GM19468 (cell line): ENCODE measurements around the gene WWC1.
"Not testable (repeated sequence)": the region's sequence is repeated elsewhere in the genome, so short reads cannot be mapped to it uniquely, and the experiment has no call there.

Experiments
- ATAC-seq: cut with Tn5 transposase; IDR thresholded peaks from one replicate; pipeline ENCODE4 v1.9.1; 2021; ENCODE audit warnings: mild to moderate bottlenecking, moderate library complexity, moderate number of reproducible peaks; ENCODE audit not compliant: unreplicated experiment; ENCODE audit errors: extremely low read depth

The WWC1 gene

DNA sequence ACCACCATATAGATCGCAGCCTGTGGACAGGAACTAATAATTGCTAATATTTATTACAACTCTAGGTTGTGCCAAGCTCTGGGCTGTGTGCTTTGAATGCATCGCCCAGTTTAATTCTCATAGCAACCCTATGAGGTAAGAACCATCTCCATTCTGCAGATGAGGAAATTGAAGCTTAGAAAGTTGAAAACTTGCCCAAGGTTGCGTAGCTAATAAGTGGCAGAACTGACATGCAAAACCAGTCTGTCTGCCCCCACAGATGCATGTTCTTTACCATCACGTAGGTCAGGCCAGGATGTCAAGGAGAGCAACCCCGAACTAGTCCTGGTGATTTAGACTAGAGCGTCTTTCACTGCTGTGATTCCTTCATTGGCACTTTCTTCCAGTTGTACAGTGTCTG, 15.6 kb downstream of the WWC1 start:
- ATAC-seq, result no peak

DNA sequence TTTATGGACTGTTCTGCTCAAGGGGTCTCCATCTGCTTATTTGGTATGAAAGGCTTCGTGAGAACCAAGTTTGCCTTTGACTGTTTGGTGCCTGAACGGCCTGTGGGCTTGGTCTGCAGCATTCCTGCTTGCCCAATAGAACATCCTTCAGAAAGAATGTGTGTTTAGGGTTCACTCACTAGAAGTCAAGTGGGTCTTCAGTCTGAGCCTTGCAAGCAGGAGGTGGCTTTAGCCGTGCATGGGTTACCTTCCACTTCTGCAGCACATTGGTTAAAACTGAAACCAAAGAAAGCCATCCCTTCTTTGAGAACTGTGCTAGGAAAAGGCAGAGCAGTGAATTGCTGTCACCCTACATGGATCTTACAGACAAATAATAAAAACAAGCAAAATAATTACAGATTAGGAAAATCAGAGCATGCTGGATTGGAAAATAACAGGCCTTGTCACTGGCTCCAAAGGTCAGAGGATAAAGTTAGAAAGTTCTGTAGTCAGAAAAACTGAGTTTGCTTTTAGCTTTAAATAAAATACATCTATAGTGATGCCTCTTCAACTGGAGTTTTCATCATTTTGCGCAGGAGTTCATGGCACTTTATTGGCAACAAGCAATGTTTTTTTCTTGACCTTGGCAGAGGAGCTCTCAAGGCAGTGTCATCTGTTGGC, 16.6 kb downstream of the WWC1 start:
- no peak for ATAC-seq

DNA sequence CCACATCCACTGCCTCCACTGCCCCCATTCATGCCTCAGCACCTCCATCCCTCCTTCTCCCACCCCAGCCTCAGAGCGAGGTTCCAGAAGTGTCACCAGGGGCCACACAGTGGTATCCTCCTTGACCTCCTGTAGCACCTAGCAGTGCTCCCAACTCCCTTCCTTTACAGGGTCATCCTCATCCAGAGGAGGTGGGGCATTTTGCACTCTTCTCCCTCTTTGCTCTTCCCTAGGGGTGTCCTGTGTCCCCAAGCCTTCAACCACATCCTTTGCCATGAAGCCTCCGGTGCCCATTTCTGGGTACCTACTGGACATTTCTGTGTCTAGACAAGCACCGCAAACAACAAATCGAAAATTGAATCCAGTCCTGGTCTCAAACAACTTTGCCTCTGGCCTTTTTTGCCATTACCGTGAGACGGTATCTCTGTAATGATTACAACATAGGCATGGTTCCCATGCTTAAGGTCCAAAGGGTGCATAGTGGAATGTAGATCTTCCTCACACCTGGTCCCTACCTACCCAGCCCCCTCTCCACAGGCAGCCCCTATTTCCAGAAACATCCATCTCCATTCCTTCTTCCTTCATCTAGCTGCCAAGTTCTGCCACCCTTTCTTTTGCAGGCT, 17.6 kb downstream of the WWC1 start:
- ATAC-seq, result no peak

DNA sequence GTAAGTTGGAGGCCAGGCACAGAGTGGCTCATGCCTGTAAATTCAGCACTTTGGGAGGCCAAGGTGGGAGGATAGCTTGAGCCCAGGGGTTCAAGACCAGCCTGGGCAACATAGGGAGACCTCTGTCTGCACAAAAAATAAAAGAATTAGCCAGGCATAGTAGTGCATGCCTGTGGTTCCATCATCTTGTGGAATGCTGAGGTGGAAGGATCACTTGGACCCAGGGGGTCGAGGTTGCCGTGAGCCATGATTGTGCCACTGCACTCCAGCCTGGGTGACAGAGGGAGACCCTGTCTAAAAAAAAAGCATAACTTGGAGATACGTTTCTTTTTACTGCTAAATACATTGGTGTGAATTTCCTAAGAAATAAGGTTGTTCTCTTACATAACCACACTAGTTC, 19.1 kb downstream of the WWC1 start:
- ATAC-seq, result not testable (repeated sequence)

DNA sequence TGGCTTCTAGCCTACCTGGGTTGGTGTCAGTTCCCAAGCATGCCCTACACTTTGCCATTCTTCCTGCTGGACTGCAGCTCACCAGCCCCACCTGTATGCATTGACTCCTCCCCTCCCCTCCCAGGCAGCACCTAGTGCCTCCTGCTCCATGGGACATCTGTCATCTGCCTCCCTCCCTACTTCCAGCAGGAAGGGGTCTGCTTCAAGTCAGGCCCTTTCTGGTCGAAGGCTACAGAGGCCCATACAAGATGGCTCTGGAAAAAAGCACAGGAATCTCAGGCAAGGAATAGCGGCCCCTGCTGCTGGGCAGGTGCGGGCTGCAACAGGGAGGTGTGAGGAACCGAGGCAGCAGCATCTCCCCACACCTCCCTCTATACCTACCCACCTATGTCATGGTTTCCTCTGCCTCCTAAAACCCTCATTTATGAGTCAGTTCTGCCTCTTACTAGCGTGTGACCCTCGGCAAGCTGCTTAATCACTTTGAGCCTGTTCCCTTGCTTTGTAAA, 19.7 kb downstream of the WWC1 start:
- no peak for ATAC-seq

DNA sequence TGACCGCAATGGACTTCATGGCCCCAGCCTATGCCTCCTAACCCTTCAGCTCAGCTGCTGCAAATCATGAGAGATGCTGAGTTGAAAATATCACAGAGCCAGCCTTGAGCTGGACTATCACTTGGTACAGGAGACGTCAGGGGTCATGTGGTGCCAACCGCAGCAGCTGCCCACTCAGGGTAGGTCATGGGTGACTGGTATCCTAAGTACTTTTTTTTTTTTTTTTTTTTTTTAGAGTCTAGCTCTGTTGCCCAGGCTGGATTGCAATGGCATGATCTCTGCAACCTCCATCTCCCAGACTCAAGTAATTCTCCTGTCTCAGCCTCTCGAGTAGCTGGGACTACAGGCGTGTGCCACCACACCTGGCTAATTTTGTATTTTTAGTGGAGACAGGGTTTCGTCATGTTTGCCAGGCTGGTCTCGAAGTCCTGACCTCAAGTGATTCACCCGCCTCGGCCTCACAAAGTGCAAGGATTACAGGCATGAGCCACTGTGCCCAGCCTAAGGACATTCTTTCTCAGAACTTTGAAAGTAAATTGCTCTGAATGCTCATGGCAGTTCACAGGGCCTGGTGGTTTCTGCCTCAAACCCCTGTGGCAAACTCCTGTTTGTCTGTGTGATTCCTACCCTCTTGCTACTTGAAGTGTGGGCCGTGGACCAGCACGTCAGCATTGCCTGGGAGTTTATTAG, 21.3 kb downstream of the WWC1 start:
- ATAC-seq, result no peak

DNA sequence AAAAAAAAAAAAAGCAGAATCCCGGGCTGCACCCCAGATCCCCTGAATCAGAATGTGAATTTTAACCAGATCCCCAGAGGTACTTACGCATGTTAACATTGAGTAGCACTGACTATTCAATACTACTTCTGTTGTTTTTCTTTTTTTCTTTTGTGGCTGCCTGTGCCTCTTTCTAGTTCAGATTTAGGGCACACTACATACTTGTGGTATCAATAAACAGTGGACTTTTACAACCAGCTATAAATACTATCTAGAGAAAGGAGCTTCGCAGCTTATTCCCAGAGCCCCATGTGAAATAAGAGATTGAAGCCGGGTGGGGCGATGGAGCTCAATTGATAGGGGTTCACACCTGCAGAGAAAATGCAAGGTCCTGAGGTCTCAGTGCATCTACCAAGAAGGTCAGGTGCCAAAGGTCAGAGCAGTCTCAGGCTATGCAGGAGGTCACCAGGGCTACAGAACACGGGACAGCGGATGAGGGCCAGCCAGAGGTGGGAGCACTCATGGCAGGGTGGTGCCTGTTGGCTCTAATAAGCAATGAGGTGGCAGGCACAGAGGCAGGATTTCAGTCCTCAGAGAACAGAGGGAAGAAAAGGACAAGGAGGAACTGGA, 22.3 kb downstream of the WWC1 start:
- ATAC-seq, result no peak

DNA sequence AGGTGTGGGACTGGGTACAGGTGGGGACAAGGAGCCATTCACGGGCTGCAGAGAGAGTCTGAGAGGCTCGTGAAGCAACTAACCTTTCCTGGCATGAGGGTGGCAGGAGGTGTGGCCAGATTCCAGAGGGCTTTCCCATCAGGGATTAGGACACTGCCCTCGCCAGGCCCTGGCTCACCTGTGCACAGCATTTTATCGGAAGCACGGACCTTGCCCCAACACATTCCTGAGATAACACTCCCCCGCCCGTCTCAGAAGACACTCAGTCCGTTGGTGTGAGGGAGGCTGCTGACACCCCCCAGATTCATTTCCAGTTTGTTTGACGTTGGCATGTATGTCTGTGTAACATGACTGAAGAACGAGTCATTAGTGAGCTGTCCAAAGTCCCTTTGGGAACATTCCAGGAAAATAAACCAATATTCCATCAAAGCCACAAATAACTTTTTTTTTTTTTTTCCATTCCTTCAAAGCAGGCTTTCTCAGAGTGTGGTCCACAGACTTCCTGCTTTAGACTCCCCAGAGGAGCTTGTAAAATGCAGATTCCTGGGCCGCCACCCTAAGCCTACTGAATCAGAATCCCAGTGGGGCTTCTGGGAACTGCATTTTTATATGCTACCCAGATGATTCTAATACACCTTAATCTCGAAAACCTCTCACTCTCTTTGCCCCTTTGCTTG, 23.4 kb downstream of the WWC1 start:
- ATAC-seq, result no peak

DNA sequence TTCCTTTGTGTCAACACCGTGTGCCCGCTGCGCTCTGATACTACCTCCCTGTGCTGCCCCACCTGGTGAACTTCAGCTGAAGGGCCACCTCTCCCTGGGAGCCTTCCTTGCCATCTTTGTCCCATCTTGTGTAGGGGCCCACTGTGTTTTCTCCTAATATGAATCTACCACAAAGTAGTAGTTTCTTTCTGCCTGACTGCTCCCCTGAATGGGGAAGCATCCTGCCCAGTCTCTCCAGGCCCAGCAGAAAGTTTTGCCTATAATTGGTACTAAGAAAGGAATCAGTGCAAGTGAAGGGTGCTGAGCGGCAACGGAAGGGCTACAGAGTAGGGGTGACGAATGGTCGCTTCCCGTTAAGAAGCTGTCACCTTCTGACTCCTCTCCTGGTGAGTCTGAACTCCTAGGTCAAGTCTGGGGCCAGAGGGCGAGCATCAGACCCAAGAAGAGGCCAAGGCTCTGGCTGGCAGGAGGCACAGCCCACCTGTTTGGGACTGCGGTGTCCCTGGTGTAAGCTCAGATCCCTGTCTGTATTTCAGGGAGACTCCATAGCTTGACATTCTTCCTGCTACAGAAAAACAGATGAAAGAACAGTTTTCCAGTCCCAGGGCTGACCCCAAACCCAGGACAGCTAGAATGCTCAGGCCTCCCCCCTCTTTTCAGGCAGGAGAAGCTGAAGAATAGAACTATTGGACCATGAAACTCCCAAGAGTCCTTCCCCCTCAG, 24.1 kb downstream of the WWC1 start:
- no peak for ATAC-seq

DNA sequence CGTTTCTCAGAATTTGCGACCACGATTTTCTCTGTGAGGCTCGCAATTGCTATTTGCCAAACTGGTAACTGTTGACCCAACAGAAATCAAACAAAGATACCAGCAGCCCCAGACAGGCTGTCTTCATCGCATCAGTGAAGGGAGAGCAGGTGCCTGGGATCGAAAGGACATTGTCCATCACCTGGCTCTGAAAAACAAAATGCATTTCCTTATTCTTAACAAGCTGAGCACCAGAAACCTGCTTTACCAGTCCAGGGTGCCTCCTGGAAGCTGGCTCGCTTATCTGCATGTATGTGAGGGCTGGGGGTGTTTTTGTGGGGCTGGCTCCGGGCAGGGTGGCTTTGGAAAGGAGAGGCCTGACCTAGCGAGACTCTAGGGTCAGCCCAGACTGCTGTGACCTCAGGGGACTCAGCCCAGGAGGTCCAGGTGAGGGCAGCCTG, 24.7 kb downstream of the WWC1 start:
- no peak for ATAC-seq

DNA sequence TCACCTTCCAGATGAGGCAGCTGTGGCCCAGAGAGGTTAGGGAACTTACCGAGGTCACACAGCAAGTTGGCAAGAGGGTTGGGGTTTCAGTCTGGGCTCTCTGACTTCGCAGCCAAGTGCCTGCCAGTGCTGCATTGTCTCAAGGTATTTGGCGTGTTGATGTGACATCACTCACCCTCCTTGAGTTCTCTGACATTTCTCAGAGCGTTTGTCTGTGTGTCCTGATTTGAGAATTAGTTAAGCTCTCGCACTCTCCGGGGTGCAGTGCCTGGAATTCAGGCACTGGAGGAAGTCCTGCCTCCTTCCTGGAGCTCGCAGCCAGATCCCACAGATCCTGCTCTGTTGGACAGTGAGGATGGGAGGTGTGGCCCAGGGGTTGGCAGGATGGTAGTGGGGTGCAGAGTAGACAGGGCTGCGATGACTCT, 25.7 kb downstream of the WWC1 start:
- ATAC-seq, result no peak

DNA sequence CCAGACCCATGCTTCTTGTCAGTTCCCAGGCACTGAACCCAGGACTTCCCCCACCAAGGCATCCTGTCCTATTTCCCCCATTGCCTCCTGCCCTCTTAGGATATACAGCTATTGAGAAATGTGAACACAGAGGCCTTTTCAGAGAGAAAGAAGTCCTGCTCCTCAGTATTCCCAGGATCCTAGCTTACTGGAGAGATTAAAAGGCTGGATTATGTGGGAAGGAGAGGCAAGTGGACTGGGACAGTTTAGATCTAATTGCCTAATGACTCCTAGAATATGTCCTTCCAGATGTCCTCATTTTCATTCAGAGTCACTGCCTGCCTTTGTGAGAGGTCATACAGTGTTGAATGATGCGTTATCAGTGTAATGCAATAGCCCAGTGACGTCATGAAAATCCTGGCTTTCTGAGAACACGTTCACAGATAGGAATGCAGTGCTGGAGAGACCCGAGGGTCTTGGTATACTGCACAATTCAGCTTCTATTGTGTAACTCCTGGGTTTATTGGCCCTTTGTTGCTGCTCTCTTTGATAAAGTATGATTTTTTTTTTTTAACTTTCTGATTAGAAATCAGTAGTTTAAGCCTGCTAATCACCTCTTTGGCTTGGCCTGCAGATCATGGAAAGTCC, 26.2 kb downstream of the WWC1 start:
- ATAC-seq, result no peak

DNA sequence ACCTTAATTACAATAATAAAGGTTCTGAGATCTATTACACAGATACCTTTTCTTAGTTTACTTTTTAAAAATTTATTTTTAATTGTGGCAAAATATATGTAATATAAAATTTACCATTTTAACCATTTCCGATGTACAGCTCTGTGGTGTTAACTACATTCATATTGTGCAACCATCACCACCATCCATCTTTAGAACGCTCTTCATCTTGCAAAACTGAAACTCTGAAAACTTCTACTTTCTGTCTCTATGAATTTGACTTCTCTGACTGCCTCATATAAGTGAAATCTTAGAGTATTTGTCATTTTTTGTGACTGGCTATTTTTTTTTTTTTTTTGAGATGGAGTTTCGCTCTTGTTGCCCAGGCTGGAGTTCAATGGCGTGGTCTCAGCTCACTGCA, 26.8 kb downstream of the WWC1 start:
- ATAC-seq, result no peak

DNA sequence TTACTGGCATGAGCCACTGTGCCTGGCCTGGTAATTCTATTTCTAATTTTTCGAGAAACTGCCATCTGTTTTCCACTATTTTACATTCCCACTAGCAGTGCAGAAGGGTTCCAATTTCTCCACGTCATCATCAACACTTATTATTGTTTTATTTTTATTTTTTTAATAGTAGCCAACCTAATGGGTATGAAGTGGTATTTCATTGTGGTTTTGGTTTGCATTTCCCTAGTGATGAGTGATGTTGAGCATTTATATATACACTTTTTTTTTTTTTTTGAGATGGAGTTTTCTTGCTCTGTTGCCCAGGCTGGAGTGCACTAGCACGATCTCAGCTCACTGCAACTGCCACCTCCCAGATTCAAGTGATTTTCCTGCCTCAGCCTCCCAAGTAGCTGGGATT, 28.3 kb downstream of the WWC1 start:
- ATAC-seq, result no peak

DNA sequence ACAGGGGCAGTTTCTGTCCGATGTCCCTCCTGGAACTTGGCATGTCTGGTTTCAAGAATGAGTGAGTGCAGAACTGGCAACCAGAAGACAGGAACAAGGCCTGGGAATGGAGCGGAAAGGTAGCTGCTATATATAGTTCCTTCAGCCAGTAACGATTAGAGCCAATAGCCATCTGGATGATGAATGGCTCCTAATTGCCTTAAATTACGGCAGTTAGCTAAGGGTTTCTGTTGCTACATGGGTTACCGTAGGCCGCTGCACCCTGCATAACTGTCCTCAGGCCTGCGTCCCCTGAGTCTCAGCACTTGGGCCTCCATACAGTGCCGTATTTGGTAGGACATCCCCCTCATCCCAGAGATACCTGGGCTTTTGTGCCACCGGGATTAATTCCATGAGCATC, 29.4 kb downstream of the WWC1 start:
- ATAC-seq, result no peak

DNA sequence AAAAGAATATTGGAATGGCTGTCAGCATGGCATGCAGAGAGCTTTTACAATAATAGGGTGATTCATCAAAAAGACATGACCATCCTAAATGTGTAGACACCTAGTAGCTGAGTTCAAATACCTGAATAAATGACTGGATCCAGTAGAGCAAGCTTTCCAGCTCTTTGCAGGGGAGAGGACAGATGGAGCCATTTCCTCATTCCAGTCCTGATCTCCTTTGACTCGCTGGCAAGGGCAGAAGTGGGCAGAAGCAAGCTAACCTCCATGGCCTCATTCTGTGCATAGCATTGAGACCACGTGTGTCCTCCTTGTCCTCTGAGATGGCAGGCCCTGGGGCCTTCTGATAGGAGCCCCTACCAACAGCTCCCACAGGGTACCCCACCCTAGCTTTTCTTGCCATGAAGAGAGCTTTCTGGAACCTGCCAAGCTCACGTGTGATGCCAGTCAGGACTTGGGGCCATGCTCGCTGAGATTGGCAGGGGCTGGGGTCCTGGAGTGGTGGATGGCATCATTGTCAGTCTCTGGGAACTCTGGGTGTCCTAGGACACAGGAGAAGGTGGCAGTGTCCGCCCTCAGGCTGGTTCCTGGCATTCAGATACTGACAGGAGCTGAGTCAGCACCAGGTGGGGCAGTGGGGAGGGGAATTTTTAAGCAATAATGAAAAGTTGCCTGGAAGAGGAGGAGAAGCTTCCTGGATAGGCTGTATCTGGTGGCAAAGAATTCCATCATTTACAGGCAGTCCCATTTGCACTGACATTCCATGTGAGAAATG, 33.6 kb downstream of the WWC1 start:
- no peak for ATAC-seq

DNA sequence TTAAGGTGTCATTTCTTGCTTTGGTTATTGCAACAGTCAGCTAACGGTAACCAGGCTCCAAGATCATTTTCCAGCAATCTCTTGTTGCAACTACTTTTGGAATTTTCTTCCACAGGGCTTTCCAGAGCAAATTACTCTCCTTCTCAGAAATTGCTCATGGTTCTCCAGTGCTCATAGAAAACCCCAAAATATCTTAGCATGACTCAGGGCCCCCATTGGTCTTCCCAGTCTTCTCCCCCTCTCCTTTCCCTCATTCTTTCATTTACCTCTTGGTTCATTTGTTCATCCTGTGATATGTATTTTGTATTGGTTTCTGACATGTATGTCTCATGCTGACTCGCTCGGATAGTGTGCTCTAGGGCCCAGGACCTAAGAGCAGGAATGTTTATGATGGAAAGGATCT, 35.6 kb downstream of the WWC1 start:
- no peak for ATAC-seq

DNA sequence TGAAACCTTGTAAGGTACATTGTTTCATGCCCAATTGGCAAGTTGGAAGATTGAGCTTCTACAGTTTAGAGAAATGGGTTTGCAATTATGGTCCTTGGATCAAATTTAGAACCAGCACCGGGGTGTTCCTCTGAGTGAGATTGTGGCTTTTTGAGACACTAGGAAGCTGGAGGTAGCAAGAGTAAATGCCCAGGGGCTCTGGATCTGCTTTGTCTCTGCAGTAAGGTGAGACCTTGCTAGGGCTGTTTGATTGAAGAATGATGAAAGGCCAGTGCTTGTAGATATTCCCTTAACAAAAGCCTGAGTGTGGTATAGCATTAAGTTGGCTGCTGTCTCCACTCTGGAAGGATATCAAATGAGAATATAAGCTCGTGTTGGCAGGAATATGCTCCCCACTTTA, 36.0 kb downstream of the WWC1 start:
- ATAC-seq, result no peak

DNA sequence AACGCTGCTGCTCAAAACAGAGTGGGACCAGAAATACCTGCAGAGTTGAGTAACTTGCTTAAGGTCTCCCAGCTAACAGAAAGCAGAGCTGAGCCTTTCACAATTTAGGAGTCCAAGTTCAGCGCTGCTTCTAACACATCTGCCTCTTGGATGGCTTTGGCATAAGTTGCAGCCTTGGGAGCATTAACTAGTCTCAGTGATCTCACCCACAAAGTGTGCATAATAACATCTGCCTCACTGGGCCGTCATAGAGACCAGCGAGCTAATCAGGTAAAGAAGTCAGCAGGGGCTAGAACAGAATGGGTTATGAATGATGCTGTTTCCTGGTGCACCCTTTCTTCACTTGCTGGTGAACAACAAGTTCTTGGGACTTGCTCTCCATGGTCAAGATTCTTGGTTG, 36.5 kb downstream of the WWC1 start:
- ATAC-seq, result no peak
